ENCODE data around the gene KDSR.

Gene KDSR

GRCh38 chr18:63282793-63283192, 84.2 kb downstream of the KDSR start:
- H3K4me3 ChIP-seq (ENCODE audit: low read depth, low read length) = no peak overlapping the region
- TF ChIP-seq, protein P1, sequence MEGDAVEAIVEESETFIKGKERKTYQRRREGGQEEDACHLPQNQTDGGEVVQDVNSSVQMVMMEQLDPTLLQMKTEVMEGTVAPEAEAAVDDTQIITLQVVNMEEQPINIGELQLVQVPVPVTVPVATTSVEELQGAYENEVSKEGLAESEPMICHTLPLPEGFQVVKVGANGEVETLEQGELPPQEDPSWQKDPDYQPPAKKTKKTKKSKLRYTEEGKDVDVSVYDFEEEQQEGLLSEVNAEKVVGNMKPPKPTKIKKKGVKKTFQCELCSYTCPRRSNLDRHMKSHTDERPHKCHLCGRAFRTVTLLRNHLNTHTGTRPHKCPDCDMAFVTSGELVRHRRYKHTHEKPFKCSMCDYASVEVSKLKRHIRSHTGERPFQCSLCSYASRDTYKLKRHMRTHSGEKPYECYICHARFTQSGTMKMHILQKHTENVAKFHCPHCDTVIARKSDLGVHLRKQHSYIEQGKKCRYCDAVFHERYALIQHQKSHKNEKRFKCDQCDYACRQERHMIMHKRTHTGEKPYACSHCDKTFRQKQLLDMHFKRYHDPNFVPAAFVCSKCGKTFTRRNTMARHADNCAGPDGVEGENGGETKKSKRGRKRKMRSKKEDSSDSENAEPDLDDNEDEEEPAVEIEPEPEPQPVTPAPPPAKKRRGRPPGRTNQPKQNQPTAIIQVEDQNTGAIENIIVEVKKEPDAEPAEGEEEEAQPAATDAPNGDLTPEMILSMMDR (IDR thresholded peaks at IDR 0.05; ENCODE audit: low read depth, low read length) = no peak

Data from WI38 (cell line).